ENCODE results near the gene RRM2.
A peak's percentile ranks its signal among the peaks of the same experiment; 100 is the strongest.
"Not testable (repeated sequence)": the region's sequence is repeated elsewhere in the genome, so short reads cannot be mapped to it uniquely, and the experiment has no call there.

RRM2 gene

GRCh38 chr2:10094271-10094814 lies 28.2 kb upstream of the RRM2 start:
- H3K36me3 ChIP-seq (ENCODE audit: insufficient read depth, low read length): no peaks in the 10 kb centered on the region
- H3K4me3 ChIP-seq (ENCODE audit: low read length): no peak overlapping the region
- H3K4me1 ChIP-seq (ENCODE audit: control insufficient read depth, insufficient read depth, low read length): peaks cover 2% of the 10 kb centered on the region
- H3K4me2 ChIP-seq (ENCODE audit: low read length): no peak overlapping the region
- H3K9me3 ChIP-seq (replicated peaks; ENCODE audit: low read length): no peaks in the 10 kb centered on the region
- no peak overlapping the region for H3K9ac ChIP-seq (ENCODE audit: low read depth, low read length)
- H3K27me3 ChIP-seq (ENCODE audit: control insufficient read depth, insufficient read depth, low read length): peaks cover 47% of the 10 kb centered on the region

DNA sequence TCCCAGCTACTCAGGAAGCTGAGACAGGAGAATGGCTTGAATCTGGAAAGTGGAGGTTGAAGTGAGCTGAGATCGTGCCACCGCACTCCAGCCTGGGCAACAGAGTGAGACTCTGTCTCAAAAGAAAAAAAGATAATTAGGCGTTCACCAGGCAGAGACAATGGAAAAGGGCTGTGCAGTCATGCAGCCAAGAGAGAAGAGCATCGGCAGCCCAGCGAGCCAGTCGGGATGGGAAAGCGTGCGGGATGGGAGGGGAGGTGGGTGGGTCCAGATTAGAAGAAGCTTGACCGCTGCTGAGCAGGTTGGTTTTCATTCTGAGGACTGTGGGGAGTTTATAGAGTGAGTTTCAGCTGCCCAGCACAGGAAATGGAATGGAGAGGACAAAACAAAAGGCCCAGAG lies 27.4 kb upstream of the RRM2 start:
- no peaks in the 10 kb centered on the region for H3K9me3 ChIP-seq (replicated peaks; ENCODE audit: low read length)
- peaks cover 2% of the 10 kb centered on the region for H3K4me1 ChIP-seq (ENCODE audit: control insufficient read depth, insufficient read depth, low read length)
- peaks cover 39% of the 10 kb centered on the region for H3K27me3 ChIP-seq (ENCODE audit: control insufficient read depth, insufficient read depth, low read length)
- no peaks in the 10 kb centered on the region for H3K36me3 ChIP-seq (ENCODE audit: insufficient read depth, low read length)
- H3K4me3 ChIP-seq (ENCODE audit: low read length): no peak overlapping the region
- H3K4me2 ChIP-seq (ENCODE audit: low read length): no peak overlapping the region
- H3K9ac ChIP-seq (ENCODE audit: low read depth, low read length): no peak overlapping the region

GRCh38 chr2:10096641-10097040 lies 25.9 kb upstream of the RRM2 start:
- Histone ChIP-seq H3K4me1 (ENCODE audit: control insufficient read depth, insufficient read depth, low read length) (peaks cover 2% of the 10 kb centered on the region), H3K27me3 (ENCODE audit: control insufficient read depth, insufficient read depth, low read length) (peaks cover 24% of the 10 kb centered on the region), H3K36me3 (ENCODE audit: insufficient read depth, low read length) (no peaks in the 10 kb centered on the region), H3K9ac (ENCODE audit: low read depth, low read length) (no peak overlapping the region), H3K4me3 (ENCODE audit: low read length) (no peak overlapping the region), H3K9me3 (replicated peaks; ENCODE audit: low read length) (no peaks in the 10 kb centered on the region), H3K4me2 (ENCODE audit: low read length) (no peak overlapping the region)

DNA sequence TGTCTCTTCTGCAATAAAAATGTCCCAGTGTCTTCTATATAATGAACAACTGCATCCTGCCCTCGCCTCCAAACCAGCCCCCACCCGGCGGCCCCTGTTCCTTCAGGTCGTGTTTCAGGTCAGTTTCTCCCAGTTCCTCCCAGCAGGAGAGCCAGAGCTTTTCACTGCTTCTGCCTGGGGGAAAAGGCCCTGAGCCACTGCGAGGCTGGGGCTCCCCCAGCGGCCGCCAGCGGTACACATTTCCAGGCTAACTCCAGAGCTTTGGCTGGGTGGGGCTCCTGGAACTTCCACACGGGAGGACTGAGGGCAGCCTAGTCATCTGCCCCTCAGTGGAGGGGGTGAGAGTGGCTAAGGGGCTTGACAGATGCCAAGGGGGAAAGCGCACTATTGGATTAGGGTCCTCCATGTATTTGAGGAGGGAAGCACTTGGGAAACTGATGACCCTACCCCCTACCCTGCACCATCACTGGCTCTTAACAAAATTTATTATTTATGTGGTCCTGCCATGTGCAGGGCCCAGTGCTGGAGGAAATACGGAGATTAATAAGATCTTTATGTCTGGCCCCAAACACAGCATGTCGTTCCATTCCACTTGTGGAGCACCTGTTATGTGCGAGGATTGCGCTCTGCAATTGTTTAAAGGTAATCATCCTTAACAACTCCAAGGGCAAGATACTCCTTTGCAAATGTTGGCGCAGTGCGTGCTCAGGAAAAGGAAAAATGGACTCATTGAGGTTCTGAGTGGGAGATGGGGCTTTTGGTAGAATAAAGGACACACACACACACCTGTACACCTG lies 25.0 kb upstream of the RRM2 start:
- H3K9me3 ChIP-seq (replicated peaks; ENCODE audit: low read length): no peaks in the 10 kb centered on the region
- H3K9ac ChIP-seq (ENCODE audit: low read depth, low read length): no peak overlapping the region
- H3K36me3 ChIP-seq (ENCODE audit: insufficient read depth, low read length): no peaks in the 10 kb centered on the region
- H3K27me3 ChIP-seq (ENCODE audit: control insufficient read depth, insufficient read depth, low read length): peaks cover 17% of the 10 kb centered on the region
- H3K4me2 ChIP-seq (ENCODE audit: low read length): no peak overlapping the region
- H3K4me3 ChIP-seq (ENCODE audit: low read length): no peak overlapping the region
- peaks cover 2% of the 10 kb centered on the region for H3K4me1 ChIP-seq (ENCODE audit: control insufficient read depth, insufficient read depth, low read length)

DNA sequence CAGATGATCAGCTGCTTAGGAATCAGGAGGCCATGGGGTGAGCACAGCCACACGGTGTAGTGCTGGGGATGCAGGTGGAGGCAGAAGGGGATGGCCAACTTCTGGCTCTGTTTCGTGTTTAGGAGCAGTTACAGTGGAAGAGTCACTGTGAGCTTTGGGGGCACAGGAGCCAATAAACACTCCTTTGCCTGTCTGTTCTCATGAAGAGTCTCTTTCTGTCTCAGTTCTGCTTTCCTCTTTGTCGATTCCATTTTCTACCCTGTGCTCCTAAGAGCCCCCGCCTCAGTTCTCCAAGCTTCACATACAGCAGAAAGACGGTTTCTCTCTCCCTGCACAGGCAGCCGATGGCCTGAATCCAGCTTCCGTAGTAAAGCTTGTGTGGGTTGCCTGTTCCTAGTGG lies 21.0 kb upstream of the RRM2 start:
- no peak overlapping the region for H3K9ac ChIP-seq (ENCODE audit: low read depth, low read length)
- H3K4me3 ChIP-seq (ENCODE audit: low read length): no peak overlapping the region
- no peaks in the 10 kb centered on the region for H3K36me3 ChIP-seq (ENCODE audit: insufficient read depth, low read length)
- no peaks in the 10 kb centered on the region for H3K27me3 ChIP-seq (ENCODE audit: control insufficient read depth, insufficient read depth, low read length)
- H3K4me2 ChIP-seq (ENCODE audit: low read length): no peak overlapping the region
- H3K9me3 ChIP-seq (replicated peaks; ENCODE audit: low read length): no peaks in the 10 kb centered on the region
- H3K4me1 ChIP-seq (ENCODE audit: control insufficient read depth, insufficient read depth, low read length): peaks cover 2% of the 10 kb centered on the region

DNA sequence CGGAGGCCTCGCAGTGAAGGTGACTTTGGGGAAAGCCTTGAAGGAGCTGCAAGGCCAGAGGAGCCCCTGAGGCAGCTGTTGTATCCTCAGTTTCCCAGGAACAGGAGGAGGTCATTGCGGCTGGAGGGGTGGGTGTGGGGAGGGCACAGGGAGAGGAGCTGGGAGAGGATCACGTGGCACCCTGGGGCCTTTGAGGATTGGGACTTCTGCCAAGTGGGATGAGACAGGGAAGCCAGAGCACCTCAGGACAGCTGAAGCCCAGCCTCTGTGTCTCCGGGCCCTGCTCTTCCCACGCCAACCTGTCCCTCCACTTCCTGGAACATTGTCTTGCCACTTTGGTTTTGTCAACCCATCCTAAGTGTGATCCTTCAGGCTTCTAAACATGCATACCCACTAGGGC lies 19.4 kb upstream of the RRM2 start:
- Histone ChIP-seq H3K36me3 (ENCODE audit: insufficient read depth, low read length) (no peaks in the 10 kb centered on the region), H3K9ac (ENCODE audit: low read depth, low read length) (no peak overlapping the region), H3K4me1 (ENCODE audit: control insufficient read depth, insufficient read depth, low read length) (no peaks in the 10 kb centered on the region), H3K27me3 (ENCODE audit: control insufficient read depth, insufficient read depth, low read length) (no peaks in the 10 kb centered on the region), H3K9me3 (replicated peaks; ENCODE audit: low read length) (no peaks in the 10 kb centered on the region), H3K4me2 (ENCODE audit: low read length) (no peak overlapping the region), H3K4me3 (ENCODE audit: low read length) (no peak overlapping the region)

- not testable (repeated sequence) for H3K36me3 ChIP-seq (ENCODE audit: insufficient read depth, low read length); H3K9ac ChIP-seq (ENCODE audit: low read depth, low read length); H3K9me3 ChIP-seq (replicated peaks; ENCODE audit: low read length); H3K4me3 ChIP-seq (ENCODE audit: low read length); H3K4me2 ChIP-seq (ENCODE audit: low read length); H3K27me3 ChIP-seq (ENCODE audit: control insufficient read depth, insufficient read depth, low read length); H3K4me1 ChIP-seq (ENCODE audit: control insufficient read depth, insufficient read depth, low read length)
Observed at GRCh38 chr2:10104906-10105305, 17.6 kb upstream of the RRM2 start.

- Histone ChIP-seq H3K4me1 (ENCODE audit: control insufficient read depth, insufficient read depth, low read length) (no peaks in the 10 kb centered on the region), H3K4me3 (ENCODE audit: low read length) (no peak overlapping the region), H3K36me3 (ENCODE audit: insufficient read depth, low read length) (no peaks in the 10 kb centered on the region), H3K27me3 (ENCODE audit: control insufficient read depth, insufficient read depth, low read length) (no peaks in the 10 kb centered on the region), H3K9me3 (replicated peaks; ENCODE audit: low read length) (no peaks in the 10 kb centered on the region), H3K4me2 (ENCODE audit: low read length) (no peak overlapping the region), H3K9ac (ENCODE audit: low read depth, low read length) (no peak overlapping the region)
Observed at GRCh38 chr2:10109311-10109710, 13.2 kb upstream of the RRM2 start.

DNA sequence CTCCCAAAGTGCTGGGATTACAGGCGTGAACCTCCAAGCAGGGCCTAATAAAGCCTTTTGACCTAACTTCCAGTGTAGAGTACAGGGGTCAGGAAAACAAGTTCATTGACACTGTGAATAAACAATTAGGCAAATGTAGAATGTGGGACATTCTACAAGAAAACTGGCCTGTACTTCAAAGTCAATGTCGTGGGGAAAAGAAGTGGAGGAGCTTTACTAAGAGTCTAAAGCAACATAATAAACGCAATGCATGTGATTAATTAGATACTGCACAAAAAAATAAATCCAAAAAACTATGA lies 3.6 kb upstream of the RRM2 start:
- Histone ChIP-seq H3K9ac (ENCODE audit: low read depth, low read length) (no peak overlapping the region), H3K9me3 (replicated peaks; ENCODE audit: low read length) (no peaks in the 10 kb centered on the region), H3K4me2 (ENCODE audit: low read length) (no peak overlapping the region), H3K36me3 (ENCODE audit: insufficient read depth, low read length) (no peaks in the 10 kb centered on the region), H3K4me1 (ENCODE audit: control insufficient read depth, insufficient read depth, low read length) (peaks cover 22% of the 10 kb centered on the region), H3K27me3 (ENCODE audit: control insufficient read depth, insufficient read depth, low read length) (no peaks in the 10 kb centered on the region), H3K4me3 (ENCODE audit: low read length) (no peak overlapping the region)

GRCh38 chr2:10119601-10120157 lies 2.9 kb upstream of the RRM2 start:
- H3K9ac ChIP-seq (ENCODE audit: low read depth, low read length): peak overlapping the region; percentile 86
- H3K4me1 ChIP-seq (ENCODE audit: control insufficient read depth, insufficient read depth, low read length): peaks cover 27% of the 10 kb centered on the region
- peak overlapping the region; percentile 94 for H3K4me3 ChIP-seq (ENCODE audit: low read length)

DNA sequence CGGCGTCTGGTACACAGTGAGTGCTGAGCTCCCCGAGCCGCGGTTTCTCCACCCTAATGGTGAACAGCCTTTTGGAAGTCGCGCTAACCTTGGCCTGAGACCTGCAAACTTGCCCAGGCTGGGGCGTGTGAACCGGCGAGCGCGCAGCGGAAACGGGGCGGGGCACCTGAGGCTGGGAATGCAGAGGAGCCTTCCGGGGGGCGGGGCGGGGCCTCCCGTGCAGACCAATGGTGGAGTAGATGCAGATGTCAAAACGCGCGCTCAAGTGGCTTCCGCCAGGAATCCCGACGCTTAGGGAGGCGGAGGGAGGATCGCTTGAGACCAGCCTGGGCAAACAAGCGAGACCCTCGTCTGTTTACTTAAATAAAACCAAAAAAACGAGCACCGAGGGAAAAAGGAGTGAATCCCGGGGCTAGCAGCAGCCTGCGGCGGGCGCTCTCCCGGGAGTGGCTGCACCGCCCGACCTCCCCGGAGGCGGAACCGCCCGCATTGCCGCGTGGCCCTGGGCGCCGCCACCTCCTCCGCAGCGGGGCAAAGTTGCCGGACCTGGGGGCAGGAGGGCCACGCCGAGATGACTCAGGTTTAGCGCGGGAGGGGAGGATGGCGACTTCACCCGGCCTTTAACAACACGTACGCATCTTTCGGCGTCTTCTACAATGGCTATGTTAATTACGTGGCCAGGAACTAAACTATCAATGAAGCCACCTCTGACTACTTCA lies 2.2 kb upstream of the RRM2 start:
- Histone ChIP-seq H3K27me3 (ENCODE audit: control insufficient read depth, insufficient read depth, low read length) (no peaks in the 10 kb centered on the region), H3K4me3 (ENCODE audit: low read length) (peak overlapping the region; percentile 94), H3K36me3 (ENCODE audit: insufficient read depth, low read length) (peaks cover 4% of the 10 kb centered on the region), H3K4me2 (ENCODE audit: low read length) (peak overlapping the region; percentile 99), H3K9ac (ENCODE audit: low read depth, low read length) (peak overlapping the region; percentile 86), H3K9me3 (replicated peaks; ENCODE audit: low read length) (no peaks in the 10 kb centered on the region), H3K4me1 (ENCODE audit: control insufficient read depth, insufficient read depth, low read length) (peaks cover 33% of the 10 kb centered on the region)

More at GRCh38 chr2:10119601-10120157, 2.9 kb upstream of the RRM2 start:
- no peaks in the 10 kb centered on the region for H3K9me3 ChIP-seq (replicated peaks; ENCODE audit: low read length)
- peak overlapping the region; percentile 99 for H3K4me2 ChIP-seq (ENCODE audit: low read length)
- H3K36me3 ChIP-seq (ENCODE audit: insufficient read depth, low read length): no peaks in the 10 kb centered on the region
- no peaks in the 10 kb centered on the region for H3K27me3 ChIP-seq (ENCODE audit: control insufficient read depth, insufficient read depth, low read length)
